ENCODE results near the gene SLK.

SLK gene

GRCh38 chr10:103947799-103948516 lies 19.0 kb upstream of the SLK start:
- H3K4me1 ChIP-seq (ENCODE audit: control insufficient read depth, insufficient read depth, low read length) = no peaks in the 10 kb centered on the region
- no peaks in the 10 kb centered on the region for H3K27me3 ChIP-seq (ENCODE audit: control insufficient read depth, insufficient read depth, low read length)
- no peaks in the 10 kb centered on the region for H3K36me3 ChIP-seq (ENCODE audit: control insufficient read depth, insufficient read depth, low read length)

GRCh38 chr10:103949728-103950127 lies 17.2 kb upstream of the SLK start:
- Histone ChIP-seq H3K36me3 (ENCODE audit: control insufficient read depth, insufficient read depth, low read length) (no peaks in the 10 kb centered on the region), H3K27me3 (ENCODE audit: control insufficient read depth, insufficient read depth, low read length) (no peaks in the 10 kb centered on the region), H3K4me3 (ENCODE audit: low read depth, low read length) (no peak overlapping the region), H3K9me3 (ENCODE audit: control insufficient read depth, insufficient read depth, low read length) (no peaks in the 10 kb centered on the region), H3K9ac (ENCODE audit: low read depth, low read length) (no peak overlapping the region), H3K4me1 (ENCODE audit: control insufficient read depth, insufficient read depth, low read length) (no peaks in the 10 kb centered on the region)

More at GRCh38 chr10:103947799-103948516, 19.0 kb upstream of the SLK start:
- Histone ChIP-seq H3K4me3 (ENCODE audit: low read depth, low read length) (no peak overlapping the region), H3K9me3 (ENCODE audit: control insufficient read depth, insufficient read depth, low read length) (no peaks in the 10 kb centered on the region), H3K9ac (ENCODE audit: low read depth, low read length) (no peak overlapping the region)

GRCh38 chr10:103951183-103951582 lies 15.8 kb upstream of the SLK start:
- H3K4me1 ChIP-seq (ENCODE audit: control insufficient read depth, insufficient read depth, low read length) = no peaks in the 10 kb centered on the region
- no peak overlapping the region for H3K9ac ChIP-seq (ENCODE audit: low read depth, low read length)
- no peaks in the 10 kb centered on the region for H3K27me3 ChIP-seq (ENCODE audit: control insufficient read depth, insufficient read depth, low read length)
- H3K36me3 ChIP-seq (ENCODE audit: control insufficient read depth, insufficient read depth, low read length) = no peaks in the 10 kb centered on the region
- no peaks in the 10 kb centered on the region for H3K9me3 ChIP-seq (ENCODE audit: control insufficient read depth, insufficient read depth, low read length)
- H3K4me3 ChIP-seq (ENCODE audit: low read depth, low read length) = no peak overlapping the region

DNA sequence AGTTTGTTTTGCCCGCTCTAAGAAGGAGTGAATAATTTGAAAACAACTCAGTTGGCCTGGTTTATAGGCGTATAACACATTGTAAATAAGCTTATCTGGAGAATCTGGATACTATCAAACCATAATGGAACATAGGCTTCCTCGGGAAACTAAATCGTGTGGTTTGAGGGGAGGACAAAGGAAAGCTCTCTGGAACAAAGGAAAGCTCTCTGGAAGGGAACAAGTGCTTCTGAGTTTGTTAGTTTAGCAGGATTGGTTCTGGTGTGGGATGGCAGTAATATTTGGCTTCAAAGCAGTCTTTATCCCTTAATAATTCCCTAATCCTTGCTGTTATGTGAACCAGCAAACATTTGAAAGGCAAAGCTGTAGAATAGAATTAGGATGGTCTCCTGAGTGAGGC lies 15.0 kb upstream of the SLK start:
- H3K36me3 ChIP-seq (ENCODE audit: control insufficient read depth, insufficient read depth, low read length) = no peaks in the 10 kb centered on the region
- H3K4me3 ChIP-seq (ENCODE audit: low read depth, low read length) = no peak overlapping the region
- H3K9me3 ChIP-seq (ENCODE audit: control insufficient read depth, insufficient read depth, low read length) = no peaks in the 10 kb centered on the region
- no peak overlapping the region for H3K9ac ChIP-seq (ENCODE audit: low read depth, low read length)
- no peaks in the 10 kb centered on the region for H3K27me3 ChIP-seq (ENCODE audit: control insufficient read depth, insufficient read depth, low read length)
- no peaks in the 10 kb centered on the region for H3K4me1 ChIP-seq (ENCODE audit: control insufficient read depth, insufficient read depth, low read length)

DNA sequence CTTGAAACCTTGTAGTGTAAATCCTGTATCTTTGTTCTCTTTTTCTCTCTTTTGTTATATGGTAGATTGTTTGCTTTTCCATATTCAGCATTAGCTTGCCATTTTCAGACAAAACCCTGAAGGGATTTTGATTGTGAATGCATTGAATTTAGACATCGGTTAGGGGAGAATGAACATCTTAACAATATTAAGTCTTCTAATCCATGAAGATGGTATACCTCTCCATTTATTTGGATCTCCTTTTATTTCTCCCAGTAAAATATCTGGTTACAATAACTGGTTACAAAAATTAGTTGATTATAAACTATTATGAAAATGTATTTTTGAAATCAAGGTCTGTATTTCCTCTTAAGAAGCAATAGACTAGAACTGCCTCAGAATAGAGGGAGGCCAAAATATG lies 12.4 kb upstream of the SLK start:
- Histone ChIP-seq H3K4me3 (ENCODE audit: low read depth, low read length) (no peak overlapping the region), H3K9me3 (ENCODE audit: control insufficient read depth, insufficient read depth, low read length) (no peaks in the 10 kb centered on the region), H3K4me1 (ENCODE audit: control insufficient read depth, insufficient read depth, low read length) (no peaks in the 10 kb centered on the region), H3K27me3 (ENCODE audit: control insufficient read depth, insufficient read depth, low read length) (no peaks in the 10 kb centered on the region), H3K9ac (ENCODE audit: low read depth, low read length) (no peak overlapping the region), H3K36me3 (ENCODE audit: control insufficient read depth, insufficient read depth, low read length) (no peaks in the 10 kb centered on the region)

- Histone ChIP-seq H3K9ac (ENCODE audit: low read depth, low read length) (no peak overlapping the region), H3K27me3 (ENCODE audit: control insufficient read depth, insufficient read depth, low read length) (no peaks in the 10 kb centered on the region), H3K36me3 (ENCODE audit: control insufficient read depth, insufficient read depth, low read length) (no peaks in the 10 kb centered on the region), H3K4me3 (ENCODE audit: low read depth, low read length) (no peak overlapping the region), H3K4me1 (ENCODE audit: control insufficient read depth, insufficient read depth, low read length) (no peaks in the 10 kb centered on the region), H3K9me3 (ENCODE audit: control insufficient read depth, insufficient read depth, low read length) (no peaks in the 10 kb centered on the region)
These were observed 7.9 kb upstream of the SLK start for GRCh38 chr10:103958996-103959395.

- H3K9me3 ChIP-seq (ENCODE audit: control insufficient read depth, insufficient read depth, low read length) = no peaks in the 10 kb centered on the region
- no peaks in the 10 kb centered on the region for H3K4me1 ChIP-seq (ENCODE audit: control insufficient read depth, insufficient read depth, low read length)
- H3K36me3 ChIP-seq (ENCODE audit: control insufficient read depth, insufficient read depth, low read length) = no peaks in the 10 kb centered on the region
- H3K4me3 ChIP-seq (ENCODE audit: low read depth, low read length) = no peak overlapping the region
- H3K9ac ChIP-seq (ENCODE audit: low read depth, low read length) = no peak overlapping the region
- no peaks in the 10 kb centered on the region for H3K27me3 ChIP-seq (ENCODE audit: control insufficient read depth, insufficient read depth, low read length)
These were observed 6.8 kb upstream of the SLK start for GRCh38 chr10:103960103-103960502.

DNA sequence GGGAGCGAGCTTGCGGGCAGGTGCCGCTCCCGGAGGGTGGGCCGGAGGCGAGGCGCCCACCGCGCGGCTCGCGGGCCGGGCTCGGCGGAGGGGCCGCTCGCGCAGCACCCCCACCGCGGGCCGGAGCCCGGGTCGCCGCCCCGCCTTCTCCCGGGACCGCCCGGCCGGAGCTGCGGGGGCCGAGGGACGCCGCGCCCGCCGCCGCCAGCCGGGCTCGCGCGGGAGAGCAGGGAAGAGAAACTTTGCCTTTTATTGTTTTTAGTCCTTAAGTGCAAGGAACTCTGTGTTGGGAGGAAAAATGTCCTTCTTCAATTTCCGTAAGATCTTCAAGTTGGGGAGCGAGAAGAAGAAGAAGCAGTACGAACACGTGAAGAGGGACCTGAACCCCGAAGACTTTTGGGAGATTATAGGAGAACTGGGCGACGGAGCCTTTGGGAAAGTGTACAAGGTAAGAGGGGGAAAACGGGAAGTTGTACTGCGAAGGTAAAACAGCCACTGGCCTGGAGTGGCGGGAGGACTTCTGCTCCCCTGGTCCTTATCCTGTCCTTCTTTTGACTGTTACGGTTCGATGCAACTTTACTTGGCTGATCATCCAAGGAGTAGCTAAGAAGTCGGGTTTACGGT lies 620 bp downstream of the SLK start:
- no peaks in the 10 kb centered on the region for H3K36me3 ChIP-seq (ENCODE audit: control insufficient read depth, insufficient read depth, low read length)
- H3K4me1 ChIP-seq (ENCODE audit: control insufficient read depth, insufficient read depth, low read length) = peaks cover 9% of the 10 kb centered on the region
- peak overlapping the region; percentile 55 for H3K9ac ChIP-seq (ENCODE audit: low read depth, low read length)
- H3K9me3 ChIP-seq (ENCODE audit: control insufficient read depth, insufficient read depth, low read length) = no peaks in the 10 kb centered on the region
- H3K27me3 ChIP-seq (ENCODE audit: control insufficient read depth, insufficient read depth, low read length) = peaks cover 3% of the 10 kb centered on the region
- peak overlapping the region; percentile 92 for H3K4me3 ChIP-seq (ENCODE audit: low read depth, low read length)

DNA sequence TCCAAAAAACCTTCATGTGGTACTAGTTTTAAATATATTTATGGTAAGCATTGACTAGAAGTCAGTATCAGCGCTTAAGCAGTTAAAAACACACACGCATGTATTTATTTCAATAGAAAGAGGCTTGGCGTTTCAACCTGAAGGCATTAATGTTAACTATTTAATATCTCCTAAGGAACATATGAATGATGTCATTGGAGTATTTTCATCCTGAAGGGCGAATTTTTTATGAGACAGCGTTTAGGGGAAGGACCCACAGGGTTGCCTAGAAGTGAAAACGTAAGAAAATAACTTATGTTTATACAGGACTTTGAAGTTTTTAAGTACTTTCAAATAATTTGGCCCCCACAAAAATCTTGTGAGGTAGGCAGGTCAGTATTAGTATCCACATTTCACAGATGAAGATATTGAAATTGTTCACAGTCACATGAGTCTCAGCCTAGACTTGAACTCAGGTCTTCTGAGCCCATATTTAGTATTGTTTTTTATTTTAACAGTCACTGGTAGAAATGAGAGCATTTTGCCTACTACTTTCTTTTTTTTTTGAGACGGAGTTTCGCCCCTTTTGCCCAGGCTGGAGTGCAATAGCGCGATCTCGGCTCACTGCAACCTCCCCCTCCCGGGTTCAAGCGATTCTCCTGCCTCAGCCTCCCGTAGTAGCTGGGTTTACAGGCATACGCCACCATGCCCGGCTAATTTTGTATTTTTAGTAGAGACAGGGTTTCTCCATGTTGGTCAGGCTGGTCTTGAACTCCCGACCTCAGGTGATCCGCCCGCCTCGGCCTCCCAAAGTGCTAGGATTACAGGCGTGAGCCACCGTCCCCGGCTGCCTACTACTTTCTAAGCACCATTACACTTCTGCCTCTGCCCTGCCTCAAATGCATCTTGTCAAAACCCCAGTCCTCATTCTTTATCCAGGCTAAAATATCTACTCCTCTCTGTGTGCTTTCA lies 1.8 kb downstream of the SLK start:
- no peak overlapping the region for H3K9ac ChIP-seq (ENCODE audit: low read depth, low read length)

DNA sequence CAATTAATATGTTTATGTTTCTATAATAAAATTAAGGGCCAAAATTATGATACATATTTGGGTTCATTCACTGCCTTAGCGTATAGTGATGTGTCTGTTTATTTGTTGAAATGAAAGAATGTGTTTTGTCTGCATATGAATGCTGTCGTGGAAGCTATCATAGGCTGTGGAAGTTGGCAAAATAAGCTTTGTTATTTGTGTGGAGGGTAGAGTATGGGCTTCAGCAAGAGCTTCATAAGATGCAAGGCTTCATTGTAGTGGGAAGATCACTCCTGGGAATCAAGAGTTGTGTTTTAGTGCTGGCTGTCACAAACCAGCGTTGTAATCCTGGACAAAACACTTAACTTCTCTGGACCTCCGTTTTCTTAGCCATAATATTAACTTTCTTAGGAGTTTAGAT lies 2.5 kb downstream of the SLK start:
- H3K4me3 ChIP-seq (ENCODE audit: low read depth, low read length) = peak overlapping the region; percentile 1
- no peaks in the 10 kb centered on the region for H3K36me3 ChIP-seq (ENCODE audit: control insufficient read depth, insufficient read depth, low read length)
- H3K27me3 ChIP-seq (ENCODE audit: control insufficient read depth, insufficient read depth, low read length) = peaks cover 3% of the 10 kb centered on the region
- H3K9me3 ChIP-seq (ENCODE audit: control insufficient read depth, insufficient read depth, low read length) = no peaks in the 10 kb centered on the region
- no peak overlapping the region for H3K9ac ChIP-seq (ENCODE audit: low read depth, low read length)
- peaks cover 9% of the 10 kb centered on the region for H3K4me1 ChIP-seq (ENCODE audit: control insufficient read depth, insufficient read depth, low read length)

More for the DNA sequence above, 1.8 kb downstream of the SLK start:
- Histone ChIP-seq H3K9me3 (ENCODE audit: control insufficient read depth, insufficient read depth, low read length) (no peaks in the 10 kb centered on the region), H3K4me1 (ENCODE audit: control insufficient read depth, insufficient read depth, low read length) (peaks cover 9% of the 10 kb centered on the region), H3K27me3 (ENCODE audit: control insufficient read depth, insufficient read depth, low read length) (peaks cover 3% of the 10 kb centered on the region), H3K4me3 (ENCODE audit: low read depth, low read length) (peak overlapping the region; percentile 92), H3K36me3 (ENCODE audit: control insufficient read depth, insufficient read depth, low read length) (no peaks in the 10 kb centered on the region)

GRCh38 chr10:103969857-103970627 lies 3.1 kb downstream of the SLK start:
- Histone ChIP-seq H3K36me3 (ENCODE audit: control insufficient read depth, insufficient read depth, low read length) (no peaks in the 10 kb centered on the region), H3K9me3 (ENCODE audit: control insufficient read depth, insufficient read depth, low read length) (no peaks in the 10 kb centered on the region), H3K9ac (ENCODE audit: low read depth, low read length) (no peak overlapping the region), H3K4me3 (ENCODE audit: low read depth, low read length) (no peak overlapping the region), H3K4me1 (ENCODE audit: control insufficient read depth, insufficient read depth, low read length) (peaks cover 9% of the 10 kb centered on the region), H3K27me3 (ENCODE audit: control insufficient read depth, insufficient read depth, low read length) (peaks cover 3% of the 10 kb centered on the region)

Data from iPS-15b (cell line).